Pons (tissue), 1 donor: ENCODE data around the gene CFAP99.
A peak's percentile ranks its signal among the peaks of the same experiment; 100 is the strongest.
"Not testable (repeated sequence)": the region's sequence is repeated elsewhere in the genome, so short reads cannot be mapped to it uniquely, and the experiment has no call there.

Source experiments
- DNase-seq: peaks from one replicate; pipeline ENCODE4 v3.0.0-alpha.2; 2016; ENCODE audit warnings: low spot score

Gene CFAP99

DNA sequence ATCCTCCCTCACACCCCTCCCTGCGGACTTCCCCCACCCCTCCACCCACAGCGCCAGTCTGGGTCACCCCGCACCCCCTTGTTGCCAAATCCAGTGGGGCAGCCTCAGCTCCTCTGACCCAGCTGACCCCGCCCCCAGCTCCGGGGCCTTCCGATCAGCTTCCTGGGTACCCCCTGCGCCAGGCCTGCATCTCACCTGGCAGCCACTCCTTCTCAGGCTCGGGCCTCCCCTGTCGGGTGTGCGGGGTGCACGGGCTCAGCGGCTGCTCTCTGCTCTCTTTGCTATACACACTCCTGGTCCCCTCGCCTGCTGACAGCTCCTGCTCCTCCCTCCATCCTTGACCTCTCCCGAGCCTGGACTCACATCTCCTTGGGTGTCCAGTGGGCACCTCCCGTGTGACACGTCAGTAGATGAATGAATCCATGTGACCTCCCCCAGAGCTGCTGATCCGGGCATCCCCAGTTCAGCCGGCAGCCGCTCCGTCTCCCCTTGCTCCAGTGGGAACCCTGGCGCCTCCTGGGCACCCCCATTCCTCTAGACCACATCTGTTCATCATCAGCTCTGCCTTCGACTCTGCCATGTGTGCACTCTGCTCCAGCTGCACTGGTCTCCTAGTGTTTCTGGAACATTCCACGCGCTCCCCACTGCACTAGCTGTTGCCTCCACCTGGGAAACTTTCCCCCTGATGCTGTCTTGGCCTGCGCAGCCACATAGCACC is 9.9 kb downstream of the CFAP99 start:
- DNase-seq, result no peak

- DNase-seq, result not testable (repeated sequence)
Measured at GRCh38 chr4:2429945-2430757, 11.4 kb downstream of the CFAP99 start.

DNA sequence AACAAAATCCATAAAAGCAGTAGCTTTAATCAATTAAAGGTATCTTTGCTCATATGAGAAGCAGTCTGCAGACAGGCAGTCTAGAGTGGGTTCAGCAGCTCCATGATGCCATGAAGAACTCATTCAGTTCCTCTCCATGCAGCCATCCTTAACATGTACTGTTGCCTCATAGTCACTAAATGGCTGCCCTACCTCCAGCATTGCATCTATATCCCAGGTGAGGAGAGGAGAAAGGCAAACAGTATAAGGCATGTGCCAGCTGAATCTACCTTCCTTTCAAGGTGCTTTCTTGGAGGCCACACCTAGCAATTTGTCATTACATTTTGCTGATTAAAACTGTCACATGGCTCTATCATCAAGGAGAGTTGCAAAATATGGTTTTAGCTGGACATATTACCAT is 13.2 kb downstream of the CFAP99 start:
- no peak for DNase-seq

DNA sequence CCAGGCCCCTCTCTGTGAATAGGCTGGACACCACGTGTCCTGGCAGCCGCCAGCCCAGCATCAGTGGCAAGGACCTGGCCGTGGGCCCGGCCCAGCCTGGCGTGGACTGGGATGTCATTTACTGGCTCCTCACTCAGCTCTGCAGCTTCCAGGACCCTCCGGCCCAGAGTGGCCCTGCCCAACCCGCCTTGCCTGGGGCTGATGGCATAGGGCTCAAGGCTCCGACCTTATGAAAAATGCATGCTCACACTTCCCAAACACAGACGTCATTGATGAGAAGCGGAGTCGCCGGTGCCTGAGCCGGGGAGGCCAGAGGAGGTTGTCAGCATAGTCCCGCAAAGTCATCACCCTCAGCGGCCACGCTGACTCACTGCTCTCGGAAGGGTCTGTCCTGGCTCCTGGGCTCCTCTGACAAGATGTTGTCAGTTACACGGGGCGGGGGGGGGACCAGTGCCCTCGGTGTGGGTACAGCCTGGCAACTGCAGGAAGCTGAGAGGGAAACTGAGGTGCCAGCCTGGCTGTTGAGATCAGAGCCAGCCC is 14.3 kb downstream of the CFAP99 start:
- peak; percentile 89 for DNase-seq

GRCh38 chr4:2433609-2434350 is 15.0 kb downstream of the CFAP99 start:
- peak; percentile 59 for DNase-seq

- DNase-seq, result no peak
Measured at GRCh38 chr4:2434420-2434819, 15.7 kb downstream of the CFAP99 start.

DNA sequence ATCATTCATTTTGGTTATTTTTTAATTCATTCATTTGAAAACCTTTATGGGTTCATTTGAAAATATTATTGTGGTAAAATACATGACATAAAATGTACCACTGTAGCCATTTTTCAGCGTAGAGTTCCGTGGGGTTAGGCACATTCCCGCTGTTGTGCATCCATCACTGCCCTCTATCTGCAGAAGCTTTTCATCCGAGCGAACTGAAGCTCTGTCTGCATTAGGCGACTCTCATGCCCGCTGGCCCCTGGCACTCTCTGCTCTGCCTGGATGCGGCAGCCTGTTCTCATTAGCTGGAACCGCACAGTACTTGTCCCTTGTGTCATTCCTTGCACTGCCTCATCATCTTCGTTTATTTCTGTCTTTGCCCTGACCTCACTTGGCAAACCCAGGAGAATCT is 17.5 kb downstream of the CFAP99 start:
- DNase-seq, result peak; percentile 85

- DNase-seq, result no peak
Measured at GRCh38 chr4:2436761-2437474, 18.2 kb downstream of the CFAP99 start.

DNA sequence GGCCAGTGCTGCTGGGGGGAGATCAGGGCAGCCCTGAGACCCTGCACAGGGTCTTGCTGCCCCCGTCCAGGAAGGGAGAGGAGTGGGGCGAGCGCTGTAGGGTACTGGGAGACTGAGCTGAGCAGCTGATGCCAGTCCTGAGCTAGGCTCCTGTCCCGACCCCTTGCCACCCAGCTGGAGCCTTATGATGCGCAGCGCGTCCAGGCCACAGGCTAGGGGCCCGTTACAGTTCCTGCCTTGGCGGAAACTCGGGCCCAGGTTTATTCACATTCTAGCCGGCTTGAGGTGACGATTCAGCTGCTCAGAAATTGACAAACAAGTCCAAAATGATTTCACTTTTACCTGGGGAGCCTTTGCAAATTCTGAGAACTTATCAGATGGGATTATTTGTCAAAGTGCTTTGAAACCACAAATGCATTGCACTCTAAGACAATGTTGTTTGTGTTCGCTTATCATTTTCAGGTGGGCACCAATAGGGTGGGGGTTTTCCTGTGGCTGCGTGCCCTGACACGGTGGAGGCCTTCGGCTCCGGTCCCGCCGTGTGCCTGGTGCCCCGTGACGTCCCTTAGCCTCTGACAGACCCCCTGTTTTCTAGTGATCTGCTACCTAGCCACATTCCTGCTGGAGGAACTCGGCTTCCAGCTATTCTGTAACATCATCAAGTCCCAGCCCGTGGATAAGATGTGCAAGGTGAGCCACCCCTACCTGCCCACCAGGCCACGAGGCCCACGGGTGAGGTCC is 18.9 kb downstream of the CFAP99 start:
- no peak for DNase-seq

GRCh38 chr4:2438822-2439718 is 20.3 kb downstream of the CFAP99 start:
- DNase-seq, result no peak

GRCh38 chr4:2441393-2442174 is 22.8 kb downstream of the CFAP99 start:
- no peak for DNase-seq

GRCh38 chr4:2442175-2442993 is 23.6 kb downstream of the CFAP99 start:
- DNase-seq, result no peak

DNA sequence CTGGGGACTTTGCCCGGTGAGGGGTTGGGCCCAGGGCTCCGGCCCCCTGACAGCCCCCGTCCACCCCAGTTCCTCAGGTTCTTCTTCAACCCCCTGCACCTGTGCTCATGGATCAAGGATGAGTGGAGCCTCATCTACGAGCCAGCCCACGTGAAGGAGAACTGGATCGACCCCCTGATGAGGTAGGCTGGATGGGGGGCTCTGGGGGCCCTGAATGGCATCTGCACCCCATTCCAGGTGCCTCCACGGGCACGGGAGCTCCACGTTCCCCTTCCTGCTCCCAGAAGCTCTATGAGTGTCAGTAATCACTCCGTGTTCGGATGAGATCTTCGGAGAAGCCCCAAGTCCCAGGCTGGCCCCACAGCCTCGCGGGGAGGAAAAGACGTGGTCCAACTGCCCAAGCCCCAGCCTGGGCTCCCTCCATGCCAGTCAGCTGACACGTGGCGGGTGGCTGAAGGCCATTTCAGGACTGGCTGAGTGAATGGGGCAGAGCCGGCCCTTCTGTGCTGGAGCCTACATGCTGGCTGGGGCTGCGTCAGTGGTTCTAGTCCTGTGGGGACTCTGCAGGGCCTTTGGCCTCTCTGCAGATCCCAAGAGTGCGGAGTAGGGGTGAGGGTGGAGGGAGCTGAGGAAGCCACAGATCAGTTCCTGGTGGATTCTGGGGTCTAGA is 24.4 kb downstream of the CFAP99 start:
- DNase-seq, result no peak

GRCh38 chr4:2443956-2444740 is 25.4 kb downstream of the CFAP99 start:
- DNase-seq, result no peak

DNA sequence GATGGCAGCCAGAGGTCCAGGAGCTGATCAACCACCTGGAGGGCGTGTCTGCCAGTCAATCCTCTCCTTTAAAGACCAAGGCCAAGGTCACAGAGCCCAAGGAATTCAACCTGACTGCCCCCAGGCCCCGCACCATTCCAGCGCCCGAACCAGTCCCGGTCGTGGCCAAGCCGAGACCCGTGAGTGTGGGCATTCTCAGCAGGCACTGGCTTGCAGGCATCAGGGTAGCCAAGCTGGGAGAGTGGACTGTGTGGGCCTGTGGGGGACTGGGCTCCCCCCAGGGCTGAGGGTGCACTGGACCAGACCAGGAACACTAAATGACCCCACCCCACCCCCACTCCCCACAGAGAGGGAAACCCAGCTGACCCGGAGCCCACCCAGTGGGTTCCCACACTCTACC is 26.4 kb downstream of the CFAP99 start:
- DNase-seq, result no peak

- DNase-seq, result no peak
Measured at GRCh38 chr4:2445571-2445970, 26.8 kb downstream of the CFAP99 start.
